Stimulated activated CD8-positive, alpha-beta memory T cell treated with anti-CD3 and anti-CD28 coated beads, Interleukin-2, amount 100 ng/mL, for 48 hours (primary cell): ENCODE results near the gene SLC35E1.

ENCODE experiments used
- DNase-seq, 2 donors: peaks; one replicate each; pipeline ENCODE4 v3.0.0-alpha.2; 2020; ENCODE audit warnings: low read depth in 2 of 2

The SLC35E1 gene

DNA sequence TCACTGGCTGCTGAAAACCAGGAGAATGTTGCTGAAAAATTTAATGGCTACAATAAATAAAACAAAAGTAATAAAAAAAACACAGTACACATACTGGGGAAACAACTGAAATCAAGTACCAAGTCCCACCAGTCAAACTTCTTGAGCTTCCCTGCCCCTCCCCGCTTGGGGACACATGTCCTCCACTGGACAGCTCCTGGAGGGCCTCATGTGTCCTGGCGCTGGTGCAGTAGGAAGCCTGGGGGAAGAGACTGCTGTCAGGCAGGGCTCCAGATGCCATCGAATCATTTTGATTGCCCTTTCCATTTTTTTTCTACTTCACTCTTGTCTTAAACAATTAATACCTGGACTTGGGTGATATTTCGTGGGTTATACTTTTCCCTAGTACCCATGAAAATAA is 26.6 kb upstream of the SLC35E1 start:
- DNase-seq = no peak

DNA sequence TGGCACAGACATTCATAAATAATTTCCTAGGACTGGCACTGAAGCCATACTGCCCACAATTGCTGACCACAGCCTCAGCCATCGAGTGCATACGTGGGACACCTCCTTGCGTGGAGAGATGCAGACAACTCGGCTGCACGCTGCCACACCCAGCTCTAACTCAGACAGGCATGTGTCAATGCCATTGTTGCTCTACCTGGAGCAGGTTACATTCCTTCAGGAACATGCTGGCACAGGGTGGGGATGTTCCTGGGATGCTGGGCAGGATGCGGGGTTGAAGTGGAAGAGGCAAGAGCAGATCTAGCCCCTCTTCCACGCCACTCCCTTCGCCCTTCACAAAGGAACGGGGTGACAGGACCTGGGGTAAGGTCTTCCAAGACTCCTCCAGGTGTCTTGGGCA is 24.2 kb upstream of the SLC35E1 start:
- no peak for DNase-seq

DNA sequence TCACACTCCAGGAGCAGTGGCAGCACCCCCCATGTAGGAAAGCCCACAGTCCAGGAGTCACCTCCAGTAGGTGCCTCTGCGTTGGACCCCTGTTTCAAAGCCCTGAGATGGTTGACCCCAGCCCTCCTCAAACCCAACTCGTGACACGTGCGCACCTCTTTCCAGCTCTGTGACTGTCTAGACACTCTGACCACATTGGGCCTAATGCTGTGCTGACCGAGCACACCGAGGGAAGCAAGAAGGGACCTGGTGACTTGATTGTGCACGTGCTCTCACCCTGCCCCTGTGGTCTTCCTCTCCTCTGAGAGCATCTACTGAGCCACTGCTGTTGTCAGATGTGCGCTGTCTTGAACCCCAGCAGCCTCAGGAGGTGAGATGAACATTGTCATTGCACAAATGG is 22.9 kb upstream of the SLC35E1 start:
- DNase-seq = no peak

DNA sequence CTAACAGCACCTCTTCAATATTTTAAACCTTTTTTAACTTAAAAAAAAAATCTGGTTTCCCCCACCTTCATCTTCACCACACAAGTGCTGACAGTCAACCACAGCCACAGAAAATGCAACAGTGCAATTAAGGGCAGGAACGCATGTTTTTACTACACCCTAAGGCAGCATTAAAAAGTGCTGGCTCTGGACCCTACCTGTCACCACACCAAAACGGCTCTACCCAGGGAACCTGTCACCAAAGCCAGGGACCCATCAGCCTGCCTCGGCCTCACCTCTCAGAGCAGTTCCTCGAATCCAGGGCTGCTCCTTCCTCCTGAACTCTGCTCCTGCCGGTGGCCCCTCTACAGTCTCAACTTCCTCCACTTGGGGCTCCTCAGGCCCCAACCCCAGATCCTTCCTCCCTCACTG is 22.5 kb upstream of the SLC35E1 start:
- no peak for DNase-seq

DNA sequence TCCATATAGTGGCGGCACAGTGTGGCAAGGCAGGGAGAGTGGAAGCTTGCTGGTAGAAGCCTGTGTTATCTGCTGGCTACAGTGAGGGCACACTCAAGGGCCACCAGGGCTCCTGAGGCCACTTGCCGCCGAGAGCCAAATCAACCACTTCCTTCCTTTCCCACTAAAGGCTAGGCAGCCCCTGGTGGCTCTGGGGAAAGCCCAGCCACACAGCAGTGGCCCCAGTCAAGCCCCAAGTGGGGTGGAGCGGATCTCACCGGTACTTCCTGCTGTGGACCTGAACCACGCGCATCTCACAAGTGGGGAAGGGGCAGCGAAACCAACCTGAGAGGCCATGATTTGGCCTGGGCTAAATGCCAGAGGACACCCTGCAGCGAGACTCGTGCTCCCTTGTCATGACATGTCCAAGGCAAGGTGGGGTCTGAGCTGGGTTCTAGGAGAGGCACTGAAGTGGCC is 21.9 kb upstream of the SLC35E1 start:
- DNase-seq = peak in 1 of 2 donors; percentile 40

DNA sequence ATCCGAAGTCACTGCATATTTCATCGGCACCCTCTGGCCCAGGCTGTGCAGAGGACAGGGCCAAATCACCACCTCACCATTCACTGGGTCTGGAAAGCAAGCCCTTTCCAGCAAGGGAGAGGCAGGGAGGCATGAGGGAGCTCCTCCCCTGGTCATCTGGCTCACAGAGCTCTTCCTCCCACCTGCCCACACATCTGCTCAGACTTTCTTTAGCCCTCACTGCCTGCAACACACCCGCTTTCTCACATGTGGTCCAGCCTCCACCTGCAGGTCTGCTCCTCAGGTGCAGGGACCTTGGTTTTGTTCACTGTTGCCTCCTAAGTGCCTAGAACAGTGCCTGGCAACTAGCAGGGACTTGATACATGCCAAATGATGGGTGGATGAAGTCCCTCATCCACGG is 21.0 kb upstream of the SLC35E1 start:
- DNase-seq = no peak

DNA sequence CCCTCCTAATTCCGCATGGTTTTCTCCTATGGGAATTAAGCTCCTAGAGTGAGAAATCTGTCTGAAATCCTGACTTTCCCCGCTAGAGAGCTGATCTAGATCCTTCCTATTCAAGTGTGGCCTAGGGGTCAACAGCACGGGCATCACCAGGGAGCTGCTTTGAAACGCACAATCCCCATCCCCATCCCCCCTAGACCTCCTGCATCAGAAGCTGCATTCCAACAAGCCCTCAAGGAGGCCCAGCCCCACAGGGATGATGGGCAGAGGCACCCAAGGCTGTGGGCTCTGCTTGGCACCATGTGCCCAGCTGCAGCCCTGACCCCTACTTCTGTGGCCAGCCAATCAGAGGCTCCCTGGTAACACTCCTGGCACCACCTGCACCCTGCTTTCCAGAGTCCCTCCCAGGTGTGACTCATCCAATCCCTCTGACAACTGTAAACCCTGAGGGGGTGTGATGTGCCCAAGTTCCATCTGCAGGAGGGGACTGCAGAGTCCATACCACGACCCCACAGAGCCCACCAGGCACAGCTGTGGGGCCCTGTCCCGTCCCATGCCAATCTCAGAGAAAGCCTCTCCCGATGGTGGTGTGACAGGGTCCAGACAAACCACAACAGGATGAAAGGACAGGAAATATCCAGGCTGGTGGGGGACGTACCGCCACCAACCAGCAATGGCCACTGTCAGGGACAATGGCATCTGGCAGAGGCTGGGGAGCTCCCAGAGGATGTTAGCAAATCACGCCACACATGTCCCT is 19.8 kb upstream of the SLC35E1 start:
- DNase-seq = no peak

DNA sequence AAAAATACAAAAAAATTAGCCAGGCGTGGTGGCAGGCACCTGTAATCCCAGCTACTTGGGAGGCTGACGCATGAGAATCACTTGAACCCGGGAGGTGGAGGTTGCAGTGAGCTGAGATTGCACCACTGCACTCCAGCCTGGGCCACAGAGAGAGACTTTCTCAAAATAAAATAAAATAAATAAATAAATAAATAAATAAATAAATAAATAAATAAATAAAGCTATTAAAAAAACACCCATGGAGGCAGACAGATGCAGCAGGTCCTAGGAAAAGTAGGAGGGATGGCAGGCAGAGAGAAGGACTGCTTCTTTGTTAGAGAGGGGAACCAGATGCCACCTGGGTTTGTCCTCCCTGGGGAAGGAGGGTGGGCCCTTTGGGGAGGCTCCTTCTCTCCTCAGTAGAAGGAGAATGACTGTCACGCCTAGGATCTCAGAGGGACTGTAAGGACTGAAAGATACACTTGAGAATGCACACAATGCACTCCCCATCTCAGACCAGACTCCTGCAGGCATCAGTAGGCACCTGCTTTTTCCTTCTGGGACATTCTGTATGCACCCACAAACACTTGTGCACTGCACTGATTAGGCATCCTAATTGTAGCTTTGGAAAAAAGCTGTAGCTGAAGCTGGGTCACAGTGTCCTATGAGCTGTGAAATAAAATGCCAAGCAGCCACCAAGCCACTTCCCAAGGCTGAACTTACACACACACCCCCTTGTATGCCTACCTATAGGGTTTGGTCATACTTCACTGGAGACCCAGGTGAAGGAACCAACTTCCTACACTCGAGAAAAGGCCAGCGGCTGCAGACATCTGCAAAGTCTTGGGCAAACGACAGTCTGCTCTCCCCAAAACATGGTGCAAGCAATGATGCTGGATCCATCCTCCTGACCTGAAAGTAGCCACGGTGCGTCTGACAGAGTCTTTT is 18.9 kb upstream of the SLC35E1 start:
- no peak for DNase-seq

DNA sequence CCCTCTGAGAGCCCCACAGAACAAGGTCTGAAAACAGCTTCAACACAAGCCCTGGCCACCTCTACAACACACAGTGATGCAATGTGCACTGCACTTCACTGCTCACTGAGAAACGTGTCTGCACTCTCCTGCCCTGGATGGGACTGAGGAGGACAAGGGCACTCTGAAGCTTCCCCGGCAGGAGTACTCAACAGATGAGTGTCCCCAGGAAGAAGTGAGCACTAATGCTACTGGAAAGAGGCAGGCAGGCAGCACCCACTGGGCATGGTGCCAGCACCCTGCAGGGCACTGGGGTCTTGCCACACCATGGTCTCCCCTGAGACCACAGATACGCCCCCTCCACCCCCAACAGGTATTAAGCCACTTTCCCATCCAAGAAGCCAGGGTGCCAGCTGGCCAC is 17.7 kb upstream of the SLC35E1 start:
- DNase-seq = no peak

DNA sequence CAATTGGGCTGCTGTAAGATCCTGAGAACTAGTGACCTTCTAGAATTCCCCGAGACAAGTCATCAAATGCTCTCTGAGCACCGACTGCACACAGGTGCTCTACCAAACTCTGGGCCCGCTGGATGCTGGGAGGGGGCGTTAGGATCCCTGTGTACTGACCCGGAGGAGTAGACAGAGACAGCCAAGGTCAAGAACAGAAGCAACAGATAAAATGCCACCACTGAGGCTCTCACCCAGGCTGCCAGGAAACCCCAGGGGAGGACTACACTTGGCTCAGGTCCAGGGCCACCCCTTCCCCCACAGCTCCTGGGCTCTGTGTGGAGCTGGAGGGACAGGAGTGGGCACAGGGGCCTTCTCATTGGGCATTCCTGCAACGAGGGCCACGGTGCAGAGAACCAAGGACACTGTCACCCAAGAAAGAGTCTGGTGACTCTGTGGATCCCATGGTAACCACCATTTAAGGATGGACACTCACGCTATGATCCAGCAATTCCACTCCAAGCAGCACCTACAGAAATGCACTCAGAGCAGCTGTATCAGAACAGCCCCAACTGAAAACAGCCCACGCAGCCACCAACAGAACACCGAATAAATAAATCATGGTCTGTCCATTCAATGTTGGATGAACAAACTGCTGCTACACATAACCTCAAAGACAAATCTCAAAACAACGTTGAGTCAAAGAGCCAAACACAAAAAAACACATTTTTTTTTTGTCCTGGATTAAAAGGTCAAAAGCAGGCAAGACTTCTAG is 16.8 kb upstream of the SLC35E1 start:
- DNase-seq = no peak

DNA sequence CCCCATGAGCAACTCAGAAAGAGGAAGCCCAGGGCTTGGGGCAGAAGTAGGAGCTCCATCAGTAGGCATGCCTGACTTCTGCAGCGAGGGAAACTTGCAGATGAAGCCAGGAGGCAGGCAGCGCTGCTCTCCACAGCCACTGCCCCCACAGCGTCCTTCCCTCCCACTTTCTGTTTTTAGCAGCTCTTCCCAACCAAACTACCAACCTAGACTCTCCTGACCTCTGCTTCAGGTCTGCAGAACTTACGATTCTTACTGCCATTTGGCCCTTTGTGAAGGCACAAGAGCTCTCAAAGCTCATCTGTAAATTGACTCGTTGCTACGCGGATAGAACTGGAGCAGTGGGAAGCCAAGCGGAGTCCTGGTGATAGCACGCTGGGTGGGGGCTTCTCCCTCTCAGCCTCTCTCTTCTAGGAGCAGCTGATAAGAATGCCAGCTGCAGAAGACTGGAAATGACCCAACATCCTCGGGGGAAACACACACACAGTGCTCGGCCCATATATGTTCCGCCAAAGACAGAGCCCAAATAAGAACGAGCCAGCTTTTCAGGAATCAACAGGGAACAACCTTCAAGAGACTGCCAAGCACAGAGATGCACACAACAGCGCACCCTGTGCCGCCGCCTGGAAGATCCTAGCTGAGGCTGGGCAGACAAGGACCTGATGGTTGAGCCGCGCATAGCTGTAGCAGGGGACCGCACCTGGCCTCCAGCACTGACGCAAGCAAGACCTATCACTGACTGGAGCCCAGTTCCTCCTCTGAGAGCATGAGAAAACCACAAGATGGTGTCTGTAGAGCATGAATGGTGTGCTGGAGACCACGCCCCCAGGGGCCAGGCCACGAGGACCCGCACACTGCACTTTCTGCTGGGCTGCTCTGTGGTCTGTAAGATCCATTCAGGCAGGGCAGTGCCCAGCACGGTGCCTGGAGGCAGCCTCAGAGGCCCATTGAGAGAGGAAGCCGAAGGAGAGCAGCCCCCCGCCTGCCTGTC is 15.9 kb upstream of the SLC35E1 start:
- DNase-seq = peak; percentile 49 to 58

DNA sequence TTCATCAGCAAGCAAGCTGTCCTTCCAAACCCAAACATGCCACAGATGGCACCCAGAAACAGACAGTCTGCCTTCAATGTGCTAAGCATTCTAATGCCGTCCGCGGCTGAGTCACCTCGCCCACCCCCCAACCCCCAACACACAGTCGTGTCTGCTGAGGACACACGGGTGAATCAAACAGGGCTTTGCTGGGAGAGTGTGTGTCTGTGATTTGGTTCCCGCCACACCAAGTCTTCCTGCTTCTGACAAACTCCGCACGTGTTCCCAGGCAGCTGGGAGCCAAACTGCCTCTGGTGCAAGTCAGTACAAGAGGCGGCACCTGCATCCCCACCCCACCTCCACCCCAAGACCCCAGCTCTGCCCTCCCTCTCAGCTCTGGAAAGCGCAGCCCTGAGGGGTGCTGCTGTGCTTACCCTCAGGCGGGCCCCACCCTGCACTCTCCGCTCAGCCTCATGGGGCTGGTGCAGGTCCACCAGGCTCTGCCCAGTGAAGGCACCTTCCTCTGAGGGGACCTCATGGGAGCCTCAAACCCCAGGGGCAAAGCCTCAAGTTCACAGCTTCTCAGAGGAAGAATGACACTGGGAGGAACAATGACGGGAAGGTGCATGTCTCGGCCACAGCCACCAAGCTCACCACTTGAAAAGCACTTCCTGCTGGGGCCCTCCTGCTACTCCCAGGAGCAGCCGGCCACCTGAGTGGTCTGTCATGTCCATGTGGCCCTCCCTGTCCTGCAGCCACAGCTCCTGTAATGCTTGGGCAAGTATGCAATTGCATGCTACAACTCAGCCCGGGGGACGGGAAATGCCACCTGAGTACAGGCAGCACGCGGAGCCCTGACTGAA is 15.0 kb upstream of the SLC35E1 start:
- peak in 1 of 2 donors; percentile 38 for DNase-seq

DNA sequence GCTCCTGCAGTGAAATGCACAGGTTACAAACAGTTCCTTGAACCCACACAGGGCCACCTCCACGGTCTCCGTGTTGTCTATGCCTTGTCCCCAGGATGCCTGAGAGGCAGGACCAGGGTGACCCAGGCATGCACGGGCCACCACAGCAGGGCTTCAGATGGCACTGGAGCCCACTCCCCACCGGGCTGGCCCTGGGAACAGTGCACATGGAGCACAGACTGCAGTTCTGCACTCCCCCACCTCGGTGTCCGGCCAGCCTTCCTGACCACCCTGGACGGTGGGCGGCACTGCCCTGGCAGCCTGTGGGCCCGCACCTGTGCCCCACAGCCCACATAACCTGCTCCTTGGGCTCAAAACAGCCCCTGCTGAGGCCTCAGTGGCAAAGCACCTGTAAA is 14.3 kb upstream of the SLC35E1 start:
- DNase-seq = no peak

DNA sequence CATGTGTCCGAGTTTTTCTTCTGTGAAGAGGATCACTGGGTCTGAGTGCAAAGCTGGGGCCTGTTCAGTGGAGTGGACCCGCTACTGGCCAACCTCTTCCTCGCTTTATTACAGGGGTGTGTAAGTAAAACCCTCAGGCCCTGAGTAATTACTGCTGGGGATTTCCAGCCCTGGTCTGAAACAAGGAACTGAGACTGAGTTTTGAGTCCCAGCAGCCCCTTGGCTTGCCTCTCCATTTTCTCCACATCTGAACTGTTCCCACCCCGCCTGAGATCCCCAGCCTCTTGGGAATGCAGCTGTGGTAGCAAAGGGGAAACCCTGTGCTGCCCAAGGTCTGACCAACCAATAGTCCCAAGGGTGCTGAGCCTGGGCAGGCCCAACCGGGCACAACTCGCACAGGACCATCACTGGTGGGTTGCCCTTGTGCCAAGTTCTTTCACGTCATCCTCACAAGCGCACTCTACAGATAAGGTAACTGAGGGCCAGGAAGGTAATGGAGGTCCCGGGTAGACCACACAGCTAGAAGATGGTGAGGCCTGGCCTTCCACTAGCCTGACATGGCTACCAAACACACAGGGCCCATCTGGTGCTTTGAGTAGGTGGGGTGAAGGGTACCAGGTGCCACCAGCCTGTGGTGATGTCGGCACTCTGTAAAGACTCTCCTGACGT is 13.7 kb upstream of the SLC35E1 start:
- no peak for DNase-seq

DNA sequence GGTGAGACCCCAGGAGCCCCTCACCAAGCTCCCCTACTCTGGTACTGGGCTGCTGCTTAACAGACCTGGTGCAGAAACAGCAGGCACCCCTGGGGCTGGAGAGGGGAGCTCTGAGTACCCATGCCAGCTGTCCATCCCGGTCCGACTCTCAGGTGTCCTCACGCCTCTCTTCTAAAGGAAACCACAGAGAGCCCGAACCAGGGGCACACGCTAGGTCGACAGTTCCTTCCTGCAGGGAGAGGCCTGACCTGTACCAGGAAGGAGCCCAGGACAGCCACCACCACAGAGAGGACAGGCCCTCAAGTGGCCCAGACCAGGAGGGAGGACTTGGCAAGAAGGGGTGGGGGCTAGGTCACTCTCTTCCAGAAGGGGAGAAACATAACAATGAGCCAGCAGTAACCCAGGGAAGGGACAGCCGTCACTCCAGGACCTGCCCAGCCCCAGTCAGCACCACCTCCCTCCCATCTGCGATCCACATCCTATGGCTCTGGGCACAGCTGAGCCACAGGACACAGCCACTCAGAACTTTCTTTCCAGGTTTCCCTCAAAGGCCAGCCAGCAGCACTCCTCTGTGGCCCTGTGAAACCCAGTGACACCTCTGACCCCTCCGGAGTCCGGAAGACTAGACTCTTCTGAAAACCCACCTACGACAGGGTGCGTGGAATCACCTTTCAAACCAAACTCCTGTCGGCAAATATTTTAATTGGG is 13.0 kb upstream of the SLC35E1 start:
- DNase-seq = no peak

DNA sequence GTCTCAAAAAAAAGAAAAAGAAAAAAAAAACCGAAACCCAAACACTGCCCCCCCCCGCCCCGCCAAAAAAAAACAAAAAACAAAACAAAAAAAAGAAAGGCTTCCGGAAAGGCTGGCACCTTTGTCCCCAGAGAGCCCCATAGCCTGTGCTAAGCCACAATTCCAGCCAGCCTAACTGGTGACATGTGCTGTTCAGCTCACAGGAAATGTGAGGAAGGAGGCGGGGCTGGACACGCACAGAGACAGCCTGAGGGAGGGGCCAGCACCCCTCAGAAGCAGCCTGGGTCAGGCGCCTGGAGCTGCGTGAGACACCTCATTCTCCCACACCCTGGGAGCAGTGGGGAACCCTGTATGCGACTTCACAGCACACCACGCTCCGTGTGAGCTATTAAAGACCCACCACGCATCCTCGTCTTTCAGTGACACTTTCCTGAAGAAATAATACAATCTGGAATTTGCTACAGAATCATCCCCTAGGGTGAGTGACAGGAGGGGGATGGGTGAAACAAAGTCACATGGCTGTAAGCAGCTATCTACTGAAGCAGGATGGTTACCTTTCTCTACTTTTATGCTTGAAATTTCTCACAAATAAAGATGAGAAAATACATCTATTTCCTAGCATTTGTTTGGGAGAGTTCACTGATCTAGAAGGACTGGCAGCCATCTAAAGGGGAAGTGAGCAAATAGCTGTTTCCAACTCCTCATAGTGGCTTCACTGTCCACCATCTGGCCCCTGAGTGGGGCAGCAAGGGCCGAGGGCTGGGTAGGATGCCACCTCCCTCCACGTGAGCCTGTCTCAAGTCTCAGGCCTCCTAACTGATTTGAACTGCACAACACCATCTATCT is 12.3 kb upstream of the SLC35E1 start:
- peak; percentile 79 to 80 for DNase-seq

DNA sequence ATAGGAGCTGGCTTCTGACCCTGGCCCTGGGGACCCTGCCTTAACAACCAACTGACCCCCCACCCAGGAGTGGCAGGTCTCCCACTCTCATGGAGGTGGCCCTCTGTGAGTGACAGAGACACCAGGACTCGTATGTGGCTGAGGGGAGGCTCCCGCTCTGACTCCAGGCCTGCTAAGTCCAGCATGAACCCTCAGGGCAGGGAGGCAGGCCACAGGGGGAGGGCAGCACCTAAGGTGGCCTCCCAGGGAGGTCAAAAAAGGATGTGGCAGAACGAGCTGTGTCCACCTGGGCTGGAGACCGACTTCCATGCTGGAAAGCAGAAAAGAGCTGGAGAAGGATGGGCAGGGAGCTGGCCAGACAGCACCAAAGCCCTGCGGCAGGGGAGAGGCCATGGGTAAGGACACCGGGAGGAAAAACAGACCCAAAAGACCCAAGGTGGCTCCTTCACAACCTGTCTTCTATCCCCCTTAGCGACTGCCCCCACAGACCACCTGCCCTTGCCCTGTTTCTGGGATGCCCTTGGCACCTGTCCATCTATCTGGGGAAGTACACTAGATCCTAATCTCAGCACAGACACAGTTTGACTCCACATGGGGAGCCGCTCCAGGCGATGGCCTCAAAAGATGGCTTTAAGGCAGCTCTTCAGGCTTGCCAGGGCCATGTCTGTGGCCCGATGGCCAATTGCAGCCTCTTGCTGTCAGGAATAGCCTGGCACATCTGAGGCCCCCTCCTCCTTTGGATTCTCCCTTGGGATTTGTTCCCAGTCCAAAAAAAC is 10.5 kb upstream of the SLC35E1 start:
- DNase-seq = no peak
